K562 (cell line): Measurements from ENCODE around the gene UGT1A3. TPM values are rescaled to one million over a fixed set of nuclear protein-coding genes. Genes with fewer than 3 reads are reported as not detected.

Experiments used
- ATAC-seq: fragments of 200-7000 bp; cut with Tn5 transposase; 3 replicates; pipeline ENCODE4 v1.9.1; 2020; ENCODE audit warnings: moderate library complexity
- BruUV-seq: library from RNA; stranded (reverse); fragments of 400-500 nt; replicated peaks from 2 replicates; lab custom pipeline; 2021; lab: Mats Ljungman, UMichigan
- CTCF ChIA-PET: fragments of 300-600 bp; formaldehyde crosslinking; extraction: SDS; loops from one replicate; lab custom pipeline; 2021; ENCODE audit warnings: low intra/inter-chr PET ratio; lab: Yijun Ruan, JAX
- POLR2A ChIA-PET: fragments of 300-600, 350-650 bp; sonication (Branson Sonifier 250); formaldehyde crosslinking; extraction: SDS; loops from one replicate; lab custom pipeline; 2021; ENCODE audit warnings: antibody characterized with exemption, inconsistent platforms; lab: Yijun Ruan, JAX
- DNase-seq, 4 experiments: peaks; one replicate each; pipeline versions ENCODE4 v3.0.0 to v3.0.0-alpha.2; 2011 to 2018; ENCODE audit warnings: low spot score in 3 of 4, mixed read lengths in 3 of 4; ENCODE audit errors: extremely low read depth in 1 of 4
- FAIRE-seq: peaks from 2 replicates; lab custom pipeline; 2011; peaks lifted over from hg19 to GRCh38; lab: Jason Lieb, UNC
- H2AFZ ChIP-seq: 2 replicates; pipeline ENCODE4 v1.6.0; 2011; ENCODE audit warnings: low read depth, low read length, control low read depth, inconsistent platforms
- H3K27ac ChIP-seq: fragments of 200-600 bp; 3 replicates; pipeline ENCODE4 v1.8.0; 2011; ENCODE audit warnings: low read depth, mild to moderate bottlenecking, control low read depth, inconsistent platforms, low read length, moderate library complexity, mixed read lengths; ENCODE audit errors: extremely low read depth
- H3K27me3 ChIP-seq, 2 experiments: fragments of 300-600 bp in 1 of 2; 2 replicates in 1 of 2; 3 replicates in 1 of 2; pipeline versions ENCODE4 v1.6.0 to v1.8.0; 2011; ENCODE audit warnings: inconsistent platforms in 2 of 2, low read length in 2 of 2, mild to moderate bottlenecking in 1 of 2, mixed read lengths in 1 of 2, moderate library complexity in 1 of 2; ENCODE audit not compliant: control insufficient read depth in 2 of 2, insufficient read depth in 2 of 2
- H3K36me3 ChIP-seq: fragments of 300-600 bp; 3 replicates; pipeline ENCODE4 v1.8.0; 2011; ENCODE audit warnings: mild to moderate bottlenecking, low read length, inconsistent platforms; ENCODE audit not compliant: control insufficient read depth, insufficient read depth
- H3K4me1 ChIP-seq, 2 experiments: fragments of 200-600 bp in 1 of 2; replicated peaks in 1 of 2; 2 replicates in 1 of 2; 3 replicates in 1 of 2; pipeline versions ENCODE4 v1.5.1 to v1.8.0; 2011; ENCODE audit warnings: inconsistent platforms in 2 of 2, low read length in 2 of 2, mild to moderate bottlenecking in 1 of 2, mixed read lengths in 1 of 2, moderate library complexity in 1 of 2; ENCODE audit not compliant: control insufficient read depth in 2 of 2, insufficient read depth in 2 of 2
- H3K4me2 ChIP-seq: 2 replicates; pipeline ENCODE4 v1.6.1; 2011; ENCODE audit warnings: low read length, control low read depth, inconsistent platforms, mixed read lengths; ENCODE audit not compliant: insufficient read depth
- H3K4me3 ChIP-seq: fragments of 200-600 bp; sonication (generic), shearing (Covaris generic); 2 replicates; pipeline ENCODE4 v1.5.1; 2016; ENCODE audit warnings: control low read depth, inconsistent platforms
- H3K79me2 ChIP-seq: fragments of 200-600 bp; 3 replicates; pipeline ENCODE4 v1.8.0; 2011; ENCODE audit warnings: low read length, inconsistent platforms; ENCODE audit not compliant: control insufficient read depth, insufficient read depth
- H3K9ac ChIP-seq, 2 experiments: 2 replicates each; pipeline versions ENCODE4 v1.6.0 to v1.6.1; 2011; ENCODE audit warnings: low read depth in 2 of 2, low read length in 2 of 2, control low read depth in 1 of 2, inconsistent platforms in 1 of 2, mild to moderate bottlenecking in 1 of 2, mixed read lengths in 1 of 2; ENCODE audit not compliant: insufficient read depth in 1 of 2
- H3K9me1 ChIP-seq: one replicate; pipeline ENCODE4 v1.6.0; 2011; ENCODE audit warnings: inconsistent platforms, mild to moderate bottlenecking, low read length, moderate library complexity; ENCODE audit not compliant: control insufficient read depth, insufficient read depth
- H3K9me3 ChIP-seq: replicated peaks from 2 replicates; pipeline ENCODE4 v1.5.1; 2011; ENCODE audit warnings: low read depth, low read length, inconsistent platforms; ENCODE audit not compliant: control insufficient read depth, insufficient read depth
- H4K20me1 ChIP-seq: replicated peaks from 2 replicates; pipeline ENCODE4 v1.6.1; 2011; ENCODE audit warnings: low read length, inconsistent platforms, mixed read lengths; ENCODE audit not compliant: control insufficient read depth, insufficient read depth
- RBM17 ChIP-seq: fragments of 200-400 bp; formaldehyde crosslinking; IDR thresholded peaks from 2 replicates; pipeline ENCODE4 v1.6.1; 2017; ENCODE audit warnings: low read depth, mild to moderate bottlenecking, low read length, borderline replicate concordance
- ZNF431 ChIP-seq: sonication (generic); formaldehyde crosslinking; IDR thresholded peaks from 2 replicates; pipeline ENCODE4 v1.8.0; 2022; ENCODE audit warnings: mild to moderate bottlenecking, missing genetic modification reagents
- ZNF76 ChIP-seq: fragments of 250-450 bp; sonication (Bioruptor Pico); IDR thresholded peaks from 2 replicates; pipeline ENCODE4 v1.4.0; 2020; ENCODE audit warnings: mild to moderate bottlenecking, moderate library complexity, borderline replicate concordance
- WGBS: fragments of 100-300 bp; shearing (Covaris generic); methylation state at CpG from one replicate; pipeline ENCODE4 v1.1.6; 2016; ENCODE audit warnings: low coverage, mixed read lengths; ENCODE audit not compliant: insufficient coverage; ENCODE audit errors: missing lambda C conversion rate; 5-methylcytosine and 5-hydroxymethylcytosine counted together
- in situ Hi-C: fragments of 300-500 bp; cut with MboI; formaldehyde crosslinking; loops from 4 replicates; pipeline ENCODE4 v1.15.0; 2018; ENCODE audit warnings: inconsistent platforms, mixed read lengths
- intact Hi-C: fragments of 100-400 bp; cut with micrococcal nuclease; formaldehyde crosslinking; loops from 2 replicates; pipeline ENCODE4 v1.14.2; 2022
- polyA plus RNA-seq, 8 experiments: library from polyadenylated mRNA; depleted of rRNA in 4 of 8; stranded (reverse) in 5 of 8; unstranded in 3 of 8; fragments of >200 nt; fragmentation: Nextera tagmentation in 2 of 8; fragmentation: Illumina TruSeq in 1 of 8; extraction: Ambion mirVana in 2 of 8; extraction: Trizol in 1 of 8; gene quantifications; 2 replicates each; pipeline versions ENCODE4 v1.2.1 to v1.2.3, GENCODE V29; 2011 to 2014; ENCODE audit warnings: inconsistent platforms in 1 of 8, missing spikeins in 1 of 8
- total RNA-seq, 7 experiments: library from RNA; depleted of rRNA in 6 of 7; stranded (reverse); fragments of >200 nt in 6 of 7; fragmentation: Illumina TruSeq in 2 of 7; extraction: Trizol in 2 of 7; gene quantifications; 2 replicates each; pipeline versions ENCODE4 v1.2.1 to v1.2.3, GENCODE V29; 2011 to 2021; ENCODE audit warnings: low replicate concordance in 1 of 7
- TF ChIP-seq, protein P1 (sequence below), 2 experiments: fragments of 150-350 bp in 1 of 2; IDR thresholded peaks; 2 replicates each; pipeline ENCODE4 v1.6.1; 2012 to 2016; ENCODE audit warnings: low read depth in 2 of 2, low read length in 2 of 2, mild to moderate bottlenecking in 1 of 2, moderate library complexity in 1 of 2
- TF ChIP-seq, protein P2 (sequence below), 2 experiments: fragments of 450-650 bp; formaldehyde crosslinking in 1 of 2; IDR thresholded peaks; 2 replicates each; pipeline versions ENCODE4 v1.4.0 to v1.6.1; 2014 to 2020; ENCODE audit warnings: mild to moderate bottlenecking in 2 of 2, borderline replicate concordance in 1 of 2, low read depth in 1 of 2
- TF ChIP-seq, protein P3 (sequence below): fragments of 450-650 bp; formaldehyde crosslinking; IDR thresholded peaks from 2 replicates; pipeline ENCODE4 v1.4.0; 2022; ENCODE audit warnings: mild to moderate bottlenecking, moderate library complexity

The UGT1A3 gene
- total and polyA plus RNA-seq, 9 of the 15 experiments (the other 6 are each of a cell fraction or from before 2014, with no cell fraction given) = not detected

DNA sequence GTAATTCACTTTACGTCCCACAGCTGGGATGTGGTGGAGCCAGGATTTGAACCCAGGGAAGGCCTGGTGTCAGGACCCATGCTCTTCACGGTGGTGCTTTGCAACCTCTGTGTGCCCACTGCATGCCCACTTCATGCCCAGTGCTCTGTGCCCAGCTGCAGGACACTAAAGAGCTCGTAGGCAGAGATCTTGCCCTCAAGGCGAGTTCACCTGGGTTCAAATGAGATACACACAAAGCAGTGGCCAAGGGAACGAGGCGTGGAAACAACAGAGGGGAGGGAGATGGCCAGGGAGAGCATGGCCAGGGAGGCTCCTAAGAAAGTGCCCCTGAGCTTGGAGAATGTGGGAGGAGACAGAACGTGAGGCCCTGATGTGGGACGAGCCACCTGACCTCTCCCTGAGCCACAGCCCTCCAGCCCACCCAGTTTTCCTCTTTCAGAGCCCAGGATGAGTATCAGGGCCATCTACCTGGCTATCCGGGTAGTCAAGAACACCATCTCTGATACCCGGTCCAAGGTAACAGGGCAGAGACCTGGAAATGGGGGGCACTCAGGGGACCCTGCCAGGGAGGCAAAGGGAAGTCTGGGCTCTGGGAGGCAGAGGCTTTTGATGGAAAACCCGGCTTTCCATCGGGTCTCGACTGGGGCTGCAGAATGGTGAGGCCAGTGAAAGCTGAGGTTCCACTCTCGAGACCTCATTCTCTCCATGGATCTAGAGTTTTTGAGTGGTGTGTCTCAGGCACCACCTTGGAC is 69.7 kb downstream of the UGT1A3 start:
- Histone ChIP-seq H3K4me1 (no peaks in the 10 kb centered on the region; a peak in 1 of 5 replicates), H3K27me3 (peaks cover 0 to 14% of the 10 kb centered on the region in 2 experiments; a peak in 2 of 5 replicates), H3K4me2 (no peak overlapping the region), H2AFZ (no peak overlapping the region), H3K9me1 (no peaks in the 10 kb centered on the region), H3K4me3 (no peak overlapping the region), H3K36me3 (no peaks in the 10 kb centered on the region), H3K9ac (no peak overlapping the region), H3K27ac (no peak overlapping the region), H4K20me1 (no peaks in the 10 kb centered on the region), H3K9me3 (no peaks in the 10 kb centered on the region), H3K79me2 (no peaks in the 10 kb centered on the region)
- intact Hi-C loops = no loop called here
- POLR2A ChIA-PET = interaction anchor here (0.6 to 0.7 kb wide), 2 partner anchors 19 to 203 kb away, joined by 3 to 4 read pairs; no protein-coding TSS in a partner anchor
- FAIRE-seq (no peak), DNase-seq (no peak), ATAC-seq (no peak)
- 1% methylated on average over 11 of the region's 14 CpGs for WGBS
- CTCF ChIA-PET = no interaction called here
- in situ Hi-C loops = no loop called here
- no TSS peak for BruUV-seq
- TF ChIP-seq, protein P1, sequence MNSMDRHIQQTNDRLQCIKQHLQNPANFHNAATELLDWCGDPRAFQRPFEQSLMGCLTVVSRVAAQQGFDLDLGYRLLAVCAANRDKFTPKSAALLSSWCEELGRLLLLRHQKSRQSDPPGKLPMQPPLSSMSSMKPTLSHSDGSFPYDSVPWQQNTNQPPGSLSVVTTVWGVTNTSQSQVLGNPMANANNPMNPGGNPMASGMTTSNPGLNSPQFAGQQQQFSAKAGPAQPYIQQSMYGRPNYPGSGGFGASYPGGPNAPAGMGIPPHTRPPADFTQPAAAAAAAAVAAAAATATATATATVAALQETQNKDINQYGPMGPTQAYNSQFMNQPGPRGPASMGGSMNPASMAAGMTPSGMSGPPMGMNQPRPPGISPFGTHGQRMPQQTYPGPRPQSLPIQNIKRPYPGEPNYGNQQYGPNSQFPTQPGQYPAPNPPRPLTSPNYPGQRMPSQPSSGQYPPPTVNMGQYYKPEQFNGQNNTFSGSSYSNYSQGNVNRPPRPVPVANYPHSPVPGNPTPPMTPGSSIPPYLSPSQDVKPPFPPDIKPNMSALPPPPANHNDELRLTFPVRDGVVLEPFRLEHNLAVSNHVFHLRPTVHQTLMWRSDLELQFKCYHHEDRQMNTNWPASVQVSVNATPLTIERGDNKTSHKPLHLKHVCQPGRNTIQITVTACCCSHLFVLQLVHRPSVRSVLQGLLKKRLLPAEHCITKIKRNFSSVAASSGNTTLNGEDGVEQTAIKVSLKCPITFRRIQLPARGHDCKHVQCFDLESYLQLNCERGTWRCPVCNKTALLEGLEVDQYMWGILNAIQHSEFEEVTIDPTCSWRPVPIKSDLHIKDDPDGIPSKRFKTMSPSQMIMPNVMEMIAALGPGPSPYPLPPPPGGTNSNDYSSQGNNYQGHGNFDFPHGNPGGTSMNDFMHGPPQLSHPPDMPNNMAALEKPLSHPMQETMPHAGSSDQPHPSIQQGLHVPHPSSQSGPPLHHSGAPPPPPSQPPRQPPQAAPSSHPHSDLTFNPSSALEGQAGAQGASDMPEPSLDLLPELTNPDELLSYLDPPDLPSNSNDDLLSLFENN (IDR thresholded peaks at IDR 0.05; ENCODE audit: low read depth in 2 of 2, low read length in 2 of 2) = no peak
- TF ChIP-seq RBM17 (no peak), ZNF76 (CRISPR knock-in tag) (no peak), ZNF431 (no peak)
- TF ChIP-seq, protein P2, sequence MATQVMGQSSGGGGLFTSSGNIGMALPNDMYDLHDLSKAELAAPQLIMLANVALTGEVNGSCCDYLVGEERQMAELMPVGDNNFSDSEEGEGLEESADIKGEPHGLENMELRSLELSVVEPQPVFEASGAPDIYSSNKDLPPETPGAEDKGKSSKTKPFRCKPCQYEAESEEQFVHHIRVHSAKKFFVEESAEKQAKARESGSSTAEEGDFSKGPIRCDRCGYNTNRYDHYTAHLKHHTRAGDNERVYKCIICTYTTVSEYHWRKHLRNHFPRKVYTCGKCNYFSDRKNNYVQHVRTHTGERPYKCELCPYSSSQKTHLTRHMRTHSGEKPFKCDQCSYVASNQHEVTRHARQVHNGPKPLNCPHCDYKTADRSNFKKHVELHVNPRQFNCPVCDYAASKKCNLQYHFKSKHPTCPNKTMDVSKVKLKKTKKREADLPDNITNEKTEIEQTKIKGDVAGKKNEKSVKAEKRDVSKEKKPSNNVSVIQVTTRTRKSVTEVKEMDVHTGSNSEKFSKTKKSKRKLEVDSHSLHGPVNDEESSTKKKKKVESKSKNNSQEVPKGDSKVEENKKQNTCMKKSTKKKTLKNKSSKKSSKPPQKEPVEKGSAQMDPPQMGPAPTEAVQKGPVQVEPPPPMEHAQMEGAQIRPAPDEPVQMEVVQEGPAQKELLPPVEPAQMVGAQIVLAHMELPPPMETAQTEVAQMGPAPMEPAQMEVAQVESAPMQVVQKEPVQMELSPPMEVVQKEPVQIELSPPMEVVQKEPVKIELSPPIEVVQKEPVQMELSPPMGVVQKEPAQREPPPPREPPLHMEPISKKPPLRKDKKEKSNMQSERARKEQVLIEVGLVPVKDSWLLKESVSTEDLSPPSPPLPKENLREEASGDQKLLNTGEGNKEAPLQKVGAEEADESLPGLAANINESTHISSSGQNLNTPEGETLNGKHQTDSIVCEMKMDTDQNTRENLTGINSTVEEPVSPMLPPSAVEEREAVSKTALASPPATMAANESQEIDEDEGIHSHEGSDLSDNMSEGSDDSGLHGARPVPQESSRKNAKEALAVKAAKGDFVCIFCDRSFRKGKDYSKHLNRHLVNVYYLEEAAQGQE (IDR thresholded peaks at IDR 0.05; ENCODE audit: borderline replicate concordance) = no peak
- TF ChIP-seq, protein P2 (CRISPR knock-in tag; IDR thresholded peaks at IDR 0.05; ENCODE audit: low read depth) = no peak
- TF ChIP-seq, protein P3, sequence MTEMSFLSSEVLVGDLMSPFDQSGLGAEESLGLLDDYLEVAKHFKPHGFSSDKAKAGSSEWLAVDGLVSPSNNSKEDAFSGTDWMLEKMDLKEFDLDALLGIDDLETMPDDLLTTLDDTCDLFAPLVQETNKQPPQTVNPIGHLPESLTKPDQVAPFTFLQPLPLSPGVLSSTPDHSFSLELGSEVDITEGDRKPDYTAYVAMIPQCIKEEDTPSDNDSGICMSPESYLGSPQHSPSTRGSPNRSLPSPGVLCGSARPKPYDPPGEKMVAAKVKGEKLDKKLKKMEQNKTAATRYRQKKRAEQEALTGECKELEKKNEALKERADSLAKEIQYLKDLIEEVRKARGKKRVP (CRISPR knock-in tag) = no peak
